ENCODE data around the gene RAB21.
"Not testable (repeated sequence)": the region's sequence is repeated elsewhere in the genome, so short reads cannot be mapped to it uniquely, and the experiment has no call there.

Gene RAB21

DNA sequence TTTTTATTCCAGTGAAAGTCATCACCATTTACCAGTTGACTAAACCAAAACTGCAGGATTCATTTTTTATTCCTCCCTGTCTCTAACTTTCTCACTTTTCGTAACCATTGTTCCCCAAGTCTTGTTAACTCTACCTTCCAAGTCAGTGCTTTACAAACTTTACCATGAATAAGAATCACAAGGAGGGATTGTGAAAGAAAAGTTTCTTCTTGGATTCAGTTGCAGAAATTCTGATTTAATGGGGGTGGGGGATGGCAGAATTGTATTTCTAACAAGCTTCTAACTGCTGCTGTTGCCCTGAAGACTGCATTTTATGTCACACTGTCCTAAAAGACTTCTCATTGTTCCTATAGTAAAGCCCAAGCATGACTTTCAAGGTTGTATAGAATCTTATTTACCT is 5.0 kb upstream of the RAB21 start:
- DNase-seq (ENCODE audit: insufficient read length, low spot score) = no peak
- FAIRE-seq = no peak
- TF ChIP-seq TAF1 (IDR thresholded peaks at IDR 0.05; ENCODE audit: low read depth, low read length) (no peak), POLR2A (IDR thresholded peaks at IDR 0.05; ENCODE audit: low read depth, low read length) (no peak), SPI1 (IDR thresholded peaks at IDR 0.05; ENCODE audit: low read depth, low read length) (no peak), POU2F2 (IDR thresholded peaks at IDR 0.05; ENCODE audit: low read depth, low read length) (no peak), PAX5 (IDR thresholded peaks at IDR 0.05; ENCODE audit: insufficient read depth, low read length, severe bottlenecking) (no peak), POLR2AphosphoS5 (IDR thresholded peaks at IDR 0.05; ENCODE audit: low read depth, low read length) (no peak)

DNA sequence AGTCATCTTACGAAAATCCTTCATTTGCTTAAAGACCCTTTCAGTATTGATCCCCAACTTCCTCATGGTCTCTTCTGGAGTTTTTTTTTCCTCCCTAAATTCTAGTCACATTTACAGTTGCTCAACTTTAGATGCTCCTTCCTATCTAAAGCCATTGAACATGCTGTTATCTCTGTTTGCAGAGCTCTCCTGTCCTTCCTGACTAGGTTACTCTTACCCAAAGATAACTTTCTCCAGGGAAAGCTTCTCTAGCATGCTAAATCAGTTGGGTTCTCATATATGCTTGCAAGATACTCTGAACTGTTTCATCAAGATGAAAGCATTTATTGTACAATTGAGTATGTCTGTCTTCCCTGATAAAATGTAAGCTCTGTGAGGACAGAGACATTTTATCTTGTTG is 1.8 kb upstream of the RAB21 start:
- DNase-seq (ENCODE audit: insufficient read length, low spot score) = no peak
- FAIRE-seq = no peak
- TF ChIP-seq PAX5 (IDR thresholded peaks at IDR 0.05; ENCODE audit: insufficient read depth, low read length, severe bottlenecking) (no peak), SPI1 (IDR thresholded peaks at IDR 0.05; ENCODE audit: low read depth, low read length) (no peak), TAF1 (IDR thresholded peaks at IDR 0.05; ENCODE audit: low read depth, low read length) (no peak), POLR2A (IDR thresholded peaks at IDR 0.05; ENCODE audit: low read depth, low read length) (no peak), POLR2AphosphoS5 (IDR thresholded peaks at IDR 0.05; ENCODE audit: low read depth, low read length) (no peak), POU2F2 (IDR thresholded peaks at IDR 0.05; ENCODE audit: low read depth, low read length) (no peak)

DNA sequence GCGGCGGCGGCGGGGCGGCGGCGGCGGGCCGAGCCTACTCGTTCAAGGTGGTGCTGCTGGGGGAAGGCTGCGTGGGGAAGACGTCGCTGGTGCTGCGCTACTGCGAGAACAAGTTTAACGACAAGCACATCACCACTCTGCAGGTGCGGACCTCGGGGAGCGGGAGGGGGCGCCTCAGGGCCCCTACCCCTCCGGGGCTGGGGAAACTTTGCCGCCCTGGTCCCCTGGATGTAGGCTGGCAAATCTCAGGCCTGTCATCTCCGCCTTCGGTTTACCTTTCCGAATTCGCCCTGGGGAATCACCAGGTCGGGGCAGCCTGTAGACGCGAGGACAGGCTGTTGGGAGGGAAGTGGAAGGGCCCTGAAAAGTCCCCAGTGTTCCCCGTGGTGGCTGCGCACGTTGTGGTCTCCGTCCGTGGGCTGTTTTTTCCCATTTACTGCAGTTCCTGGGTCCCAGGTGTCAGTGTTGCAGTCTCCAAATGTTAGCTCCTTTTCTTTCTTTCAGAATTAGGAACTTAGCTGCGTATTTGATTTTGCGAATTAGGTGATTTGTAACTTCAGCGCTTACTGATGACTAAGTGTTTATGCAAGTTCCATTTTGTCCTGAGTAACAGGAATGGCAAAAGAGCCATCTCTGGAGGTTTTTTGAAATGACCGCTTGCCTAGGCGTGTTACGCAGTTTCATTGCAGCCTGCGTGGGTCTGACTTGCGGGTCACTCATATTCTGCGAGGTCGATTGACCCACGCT is 656 bp downstream of the RAB21 start:
- DNase-seq (ENCODE audit: insufficient read length, low spot score) = peak; percentile 25
- peak; percentile 61 for FAIRE-seq

DNA sequence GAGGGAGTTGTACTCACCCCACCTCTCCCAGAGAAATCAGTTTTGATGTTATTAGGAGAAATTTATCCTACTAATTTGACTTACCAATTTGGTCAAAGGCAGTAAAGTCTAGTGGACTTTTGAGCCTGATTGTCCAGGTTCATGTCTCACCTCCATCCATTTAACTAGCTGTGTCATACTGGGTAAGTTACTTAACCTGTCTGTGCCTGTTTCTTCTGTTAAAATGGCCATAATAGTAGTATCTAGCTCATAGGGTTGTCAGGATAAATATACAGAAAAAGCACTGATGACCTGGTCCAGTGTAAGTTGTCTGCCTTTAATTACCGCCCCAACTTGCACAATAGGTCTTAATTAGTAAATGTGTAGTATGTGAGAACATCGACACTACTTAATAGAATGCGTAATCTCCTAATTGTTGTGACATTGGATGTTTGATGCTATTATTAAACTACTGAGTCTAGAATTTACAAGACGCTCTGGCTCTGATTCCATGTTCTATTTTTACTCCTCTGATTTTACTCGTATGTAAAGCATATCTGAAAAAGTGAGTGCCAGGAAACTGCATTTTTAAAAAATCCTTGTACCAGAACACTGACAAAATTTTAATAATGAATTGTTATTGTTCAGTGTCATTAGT is 1.5 kb downstream of the RAB21 start:
- FAIRE-seq (peak; percentile 61), DNase-seq (ENCODE audit: insufficient read length, low spot score) (no peak)
- TF ChIP-seq POLR2AphosphoS5 (IDR thresholded peaks at IDR 0.05; ENCODE audit: low read depth, low read length) (no peak), POU2F2 (IDR thresholded peaks at IDR 0.05; ENCODE audit: low read depth, low read length) (no peak), PAX5 (IDR thresholded peaks at IDR 0.05; ENCODE audit: insufficient read depth, low read length, severe bottlenecking) (no peak), SPI1 (IDR thresholded peaks at IDR 0.05; ENCODE audit: low read depth, low read length) (no peak), TAF1 (IDR thresholded peaks at IDR 0.05; ENCODE audit: low read depth, low read length) (no peak), POLR2A (IDR thresholded peaks at IDR 0.05; ENCODE audit: low read depth, low read length) (no peak)

More for the DNA sequence above, 656 bp downstream of the RAB21 start:
- peak; percentile 36; the same call in 1 of the 2 replicates for TF ChIP-seq POU2F2 (IDR thresholded peaks at IDR 0.05; ENCODE audit: low read depth, low read length)
- peak; percentile 60 for TF ChIP-seq TAF1 (IDR thresholded peaks at IDR 0.05; ENCODE audit: low read depth, low read length)
- TF ChIP-seq POLR2AphosphoS5 (IDR thresholded peaks at IDR 0.05; ENCODE audit: low read depth, low read length) = peak; percentile 70
- no peak for TF ChIP-seq PAX5 (IDR thresholded peaks at IDR 0.05; ENCODE audit: insufficient read depth, low read length, severe bottlenecking)
- no peak; the same call in 1 of the 2 replicates for TF ChIP-seq POLR2A (IDR thresholded peaks at IDR 0.05; ENCODE audit: low read depth, low read length)
- TF ChIP-seq SPI1 (IDR thresholded peaks at IDR 0.05; ENCODE audit: low read depth, low read length) = peak; percentile 80

DNA sequence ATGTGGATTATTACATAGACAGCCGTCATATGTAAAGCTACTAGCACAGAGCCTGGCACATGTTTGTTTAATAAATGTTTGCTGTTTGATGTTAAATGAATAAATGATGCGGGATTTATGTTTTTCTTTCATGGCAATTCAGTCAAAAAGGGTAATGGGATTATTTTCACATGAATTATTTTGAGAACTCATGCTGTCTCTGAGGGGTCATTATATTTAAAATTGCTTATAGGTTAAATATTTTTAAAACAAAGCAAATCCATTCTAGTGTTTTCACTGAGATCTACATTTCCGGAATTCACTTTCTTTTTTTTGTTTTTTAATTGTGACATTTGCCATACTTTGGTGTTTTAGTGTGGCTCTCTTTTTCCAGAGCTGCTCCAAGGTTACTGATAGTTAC is 5.3 kb downstream of the RAB21 start:
- no peak for FAIRE-seq

GRCh38 chr12:71760471-71760870 is 5.8 kb downstream of the RAB21 start:
- FAIRE-seq = no peak
- no peak for TF ChIP-seq POLR2AphosphoS5 (IDR thresholded peaks at IDR 0.05; ENCODE audit: low read depth, low read length)
- no peak for TF ChIP-seq POLR2A (IDR thresholded peaks at IDR 0.05; ENCODE audit: low read depth, low read length)
- TF ChIP-seq POU2F2 (IDR thresholded peaks at IDR 0.05; ENCODE audit: low read depth, low read length) = no peak
- TF ChIP-seq SPI1 (IDR thresholded peaks at IDR 0.05; ENCODE audit: low read depth, low read length) = peak; percentile 72
- DNase-seq (ENCODE audit: insufficient read length, low spot score) = no peak

More for the DNA sequence above, 5.3 kb downstream of the RAB21 start:
- TF ChIP-seq POLR2AphosphoS5 (IDR thresholded peaks at IDR 0.05; ENCODE audit: low read depth, low read length) (no peak), POU2F2 (IDR thresholded peaks at IDR 0.05; ENCODE audit: low read depth, low read length) (no peak), POLR2A (IDR thresholded peaks at IDR 0.05; ENCODE audit: low read depth, low read length) (no peak), TAF1 (IDR thresholded peaks at IDR 0.05; ENCODE audit: low read depth, low read length) (no peak), SPI1 (IDR thresholded peaks at IDR 0.05; ENCODE audit: low read depth, low read length) (no peak), PAX5 (IDR thresholded peaks at IDR 0.05; ENCODE audit: insufficient read depth, low read length, severe bottlenecking) (no peak)
- DNase-seq (ENCODE audit: insufficient read length, low spot score) = no peak

GRCh38 chr12:71761354-71761753 is 6.7 kb downstream of the RAB21 start:
- not testable (repeated sequence) for DNase-seq (ENCODE audit: insufficient read length, low spot score); FAIRE-seq

GRCh38 chr12:71763677-71764379 is 9.2 kb downstream of the RAB21 start:
- TF ChIP-seq SPI1 (IDR thresholded peaks at IDR 0.05; ENCODE audit: low read depth, low read length) = no peak
- TF ChIP-seq POLR2A (IDR thresholded peaks at IDR 0.05; ENCODE audit: low read depth, low read length) = peak; percentile 35; the same call in 1 of the 2 replicates
- DNase-seq (ENCODE audit: insufficient read length, low spot score) (no peak), FAIRE-seq (no peak)

- DNase-seq (ENCODE audit: insufficient read length, low spot score) (no peak), FAIRE-seq (no peak)
- TF ChIP-seq POU2F2 (IDR thresholded peaks at IDR 0.05; ENCODE audit: low read depth, low read length) (no peak), POLR2A (IDR thresholded peaks at IDR 0.05; ENCODE audit: low read depth, low read length) (no peak), POLR2AphosphoS5 (IDR thresholded peaks at IDR 0.05; ENCODE audit: low read depth, low read length) (no peak), PAX5 (IDR thresholded peaks at IDR 0.05; ENCODE audit: insufficient read depth, low read length, severe bottlenecking) (no peak), SPI1 (IDR thresholded peaks at IDR 0.05; ENCODE audit: low read depth, low read length) (no peak), TAF1 (IDR thresholded peaks at IDR 0.05; ENCODE audit: low read depth, low read length) (no peak)
These were observed 10.1 kb downstream of the RAB21 start for GRCh38 chr12:71764587-71765321.
